GM18502 (cell line): ENCODE results near the gene CARD11.

Experiments used
- ATAC-seq: cut with Tn5 transposase; IDR thresholded peaks from one replicate; pipeline ENCODE4 v1.9.1; 2021; ENCODE audit warnings: mild to moderate bottlenecking; ENCODE audit not compliant: unreplicated experiment, poor library complexity

CARD11 gene

GRCh38 chr7:2886900-2887299, 156.8 kb downstream of the CARD11 start:
- ATAC-seq = peak; percentile 58

- ATAC-seq = no peak
Measured at GRCh38 chr7:2886391-2886790, 157.3 kb downstream of the CARD11 start.

GRCh38 chr7:2884161-2884560, 159.5 kb downstream of the CARD11 start:
- ATAC-seq = no peak

- no peak for ATAC-seq
Measured at GRCh38 chr7:2883101-2883500, 160.6 kb downstream of the CARD11 start.

GRCh38 chr7:2882111-2882510, 161.6 kb downstream of the CARD11 start:
- no peak for ATAC-seq

- ATAC-seq = no peak
Measured at GRCh38 chr7:2880874-2881533, 162.7 kb downstream of the CARD11 start.

- no peak for ATAC-seq
Measured at GRCh38 chr7:2880051-2880450, 163.6 kb downstream of the CARD11 start.

GRCh38 chr7:2879354-2879753, 164.3 kb downstream of the CARD11 start:
- no peak for ATAC-seq

- ATAC-seq = no peak
Measured at GRCh38 chr7:2878306-2878705, 165.4 kb downstream of the CARD11 start.

- no peak for ATAC-seq
Measured at GRCh38 chr7:2876031-2876731, 167.5 kb downstream of the CARD11 start.

- ATAC-seq = no peak
Measured at GRCh38 chr7:2873686-2874551, 169.7 kb downstream of the CARD11 start.

- no peak for ATAC-seq
Measured at GRCh38 chr7:2873146-2873545, 170.5 kb downstream of the CARD11 start.

GRCh38 chr7:2872296-2872874, 171.3 kb downstream of the CARD11 start:
- no peak for ATAC-seq

GRCh38 chr7:2870471-2870931, 173.2 kb downstream of the CARD11 start:
- peak; percentile 80 for ATAC-seq

- ATAC-seq = no peak
Measured at GRCh38 chr7:2869981-2870380, 173.7 kb downstream of the CARD11 start.

- ATAC-seq = no peak
Measured at GRCh38 chr7:2866601-2867000, 177.1 kb downstream of the CARD11 start.

- peak; percentile 33 for ATAC-seq
Measured at GRCh38 chr7:2864999-2865670, 178.5 kb downstream of the CARD11 start.

GRCh38 chr7:2864204-2864985, 179.3 kb downstream of the CARD11 start:
- ATAC-seq = no peak

GRCh38 chr7:2863461-2864066, 180.1 kb downstream of the CARD11 start:
- ATAC-seq = peak; percentile 98
